CD4-positive, CD25-positive, alpha-beta regulatory T cell (primary cell): ENCODE measurements around the gene TACR1. TPM values are rescaled to one million over a fixed set of nuclear protein-coding genes. Genes with fewer than 3 reads are reported as not detected.

Experiments
- ATAC-seq, 2 donors: fragments of 150-1000 bp; cut with Tn5 transposase; one replicate each; pipeline ENCODE4 v1.10.0; 2021; ENCODE audit warnings: low read depth in 2 of 2, moderate number of reproducible peaks in 2 of 2, moderate library complexity in 1 of 2
- DNase-seq, 3 donors: peaks; one replicate each; pipeline versions ENCODE4 v3.0.0 to v3.0.0-alpha.2; 2012 to 2022; ENCODE audit warnings: mixed read lengths in 1 of 3
- H3K27ac ChIP-seq: one replicate; pipeline ENCODE4 v1.7.0; 2013; ENCODE audit warnings: mild to moderate bottlenecking, low read length; ENCODE audit not compliant: insufficient read depth, poor library complexity, severe bottlenecking
- H3K27me3 ChIP-seq: one replicate; pipeline ENCODE4 v1.7.0; 2013; ENCODE audit warnings: low read length; ENCODE audit not compliant: control insufficient read depth, insufficient read depth
- H3K36me3 ChIP-seq: one replicate; pipeline ENCODE4 v1.7.0; 2013; ENCODE audit warnings: mild to moderate bottlenecking, low read length, moderate library complexity; ENCODE audit not compliant: control insufficient read depth, insufficient read depth
- H3K4me1 ChIP-seq: 2 replicates; pipeline ENCODE4 v1.7.0; 2013; ENCODE audit warnings: mild to moderate bottlenecking, low read length; ENCODE audit not compliant: insufficient read depth, control insufficient read depth, poor library complexity, severe bottlenecking
- H3K4me3 ChIP-seq: one replicate; pipeline ENCODE4 v1.7.0; 2013; ENCODE audit warnings: low read depth, mild to moderate bottlenecking, low read length, moderate library complexity
- H3K9me3 ChIP-seq, 2 experiments: 1 replicate in 1 of 2; 2 replicates in 1 of 2; pipeline ENCODE4 v1.7.0; 2013; ENCODE audit warnings: low read length in 2 of 2, mild to moderate bottlenecking in 1 of 2, moderate library complexity in 1 of 2; ENCODE audit not compliant: control insufficient read depth in 2 of 2
- H3K27ac Mint-ChIP-seq, 3 donors: one replicate each; pipeline ENCODE4 v1.8.0; 2020 to 2022; ENCODE audit warnings: mild to moderate bottlenecking in 3 of 3, mixed read lengths in 3 of 3, moderate library complexity in 2 of 3
- H3K27me3 Mint-ChIP-seq: one replicate; pipeline ENCODE4 v1.8.0; 2022; ENCODE audit warnings: mild to moderate bottlenecking, mixed read lengths
- H3K36me3 Mint-ChIP-seq: one replicate; pipeline ENCODE4 v1.8.0; 2020; ENCODE audit warnings: mixed read lengths
- H3K4me1 Mint-ChIP-seq, 4 donors: one replicate each; pipeline ENCODE4 v1.8.0; 2020 to 2022; ENCODE audit warnings: mixed read lengths in 4 of 4, mild to moderate bottlenecking in 1 of 4
- H3K4me3 Mint-ChIP-seq, 4 donors: one replicate each; pipeline ENCODE4 v1.8.0; 2020 to 2022; ENCODE audit warnings: mild to moderate bottlenecking in 4 of 4, mixed read lengths in 4 of 4, moderate library complexity in 3 of 4
- H3K9me3 Mint-ChIP-seq, 7 donors: one replicate each; pipeline ENCODE4 v1.8.0; 2020 to 2022; ENCODE audit warnings: mixed read lengths in 7 of 7, mild to moderate bottlenecking in 3 of 7, moderate library complexity in 2 of 7
- polyA plus RNA-seq, 4 donors: library from polyadenylated mRNA; unstranded; fragments of 300-500 nt; fragmentation: Illumina TruSeq; gene quantifications; one replicate each; pipeline ENCODE4 v1.2.3, GENCODE V29; 2021
- total RNA-seq: library from RNA; stranded (reverse); gene quantifications from one replicate; pipeline ENCODE4 v1.2.3, GENCODE V29; 2022

The TACR1 gene
- total and polyA plus RNA-seq, 5 donors from 2014 or later = 0.09 TPM; not detected in 4

- Mint-ChIP-seq H3K27me3 (no peaks in the 10 kb centered on the region), H3K36me3 (no peaks in the 10 kb centered on the region), H3K4me1 (no peaks in the 10 kb centered on the region), H3K27ac (no peak overlapping the region), H3K4me3 (no peak overlapping the region), H3K9me3 (peaks cover 0 to 3% (median 0%) of the 10 kb centered on the region in 7 donors)
- Histone ChIP-seq H3K27ac (no peak overlapping the region), H3K4me3 (no peak overlapping the region), H3K4me1 (no peaks in the 10 kb centered on the region), H3K36me3 (no peaks in the 10 kb centered on the region), H3K27me3 (no peaks in the 10 kb centered on the region), H3K9me3 (no peaks in the 10 kb centered on the region)
- ATAC-seq = no peak
- DNase-seq = no peak
Observed at GRCh38 chr2:75020476-75020875, 178.8 kb downstream of the TACR1 start.

- Mint-ChIP-seq H3K27ac (no peak overlapping the region), H3K4me1 (no peaks in the 10 kb centered on the region), H3K9me3 (peaks cover 0 to 5% (median 0%) of the 10 kb centered on the region in 7 donors), H3K36me3 (no peaks in the 10 kb centered on the region), H3K4me3 (no peak overlapping the region), H3K27me3 (peaks cover 4% of the 10 kb centered on the region)
- H3K36me3 ChIP-seq = no peaks in the 10 kb centered on the region
- ATAC-seq = no peak
- no peak overlapping the region for H3K27ac ChIP-seq
- H3K4me1 ChIP-seq = no peaks in the 10 kb centered on the region
- no peak overlapping the region for H3K4me3 ChIP-seq
- no peak for DNase-seq
- H3K27me3 ChIP-seq = no peaks in the 10 kb centered on the region
- no peaks in the 10 kb centered on the region for H3K9me3 ChIP-seq
Observed at GRCh38 chr2:75019790-75020189, 179.5 kb downstream of the TACR1 start.

GRCh38 chr2:75018162-75018561, 181.2 kb downstream of the TACR1 start:
- ATAC-seq = no peak
- Histone ChIP-seq H3K4me3 (no peak overlapping the region), H3K4me1 (no peaks in the 10 kb centered on the region), H3K27me3 (no peaks in the 10 kb centered on the region), H3K9me3 (no peaks in the 10 kb centered on the region), H3K36me3 (no peaks in the 10 kb centered on the region), H3K27ac (no peak overlapping the region)
- H3K4me3 Mint-ChIP-seq = no peak overlapping the region
- H3K27ac Mint-ChIP-seq = no peak overlapping the region
- H3K36me3 Mint-ChIP-seq = no peaks in the 10 kb centered on the region
- DNase-seq = no peak
- H3K9me3 Mint-ChIP-seq = peaks cover 0 to 5% (median 0%) of the 10 kb centered on the region in 7 donors
- H3K4me1 Mint-ChIP-seq = no peaks in the 10 kb centered on the region
- peaks cover 8% of the 10 kb centered on the region for H3K27me3 Mint-ChIP-seq

GRCh38 chr2:75012080-75012479, 187.2 kb downstream of the TACR1 start:
- DNase-seq (no peak), ATAC-seq (no peak)
- peaks cover 0 to 3% (median 1%) of the 10 kb centered on the region in 4 donors for H3K4me1 Mint-ChIP-seq
- Histone ChIP-seq H3K9me3 (no peaks in the 10 kb centered on the region), H3K27me3 (no peaks in the 10 kb centered on the region), H3K27ac (no peak overlapping the region), H3K36me3 (no peaks in the 10 kb centered on the region), H3K4me1 (no peaks in the 10 kb centered on the region), H3K4me3 (no peak overlapping the region)
- H3K27me3 Mint-ChIP-seq = peaks cover 13% of the 10 kb centered on the region
- H3K27ac Mint-ChIP-seq = peak overlapping the region in 2 of 3 donors; percentile 23 to 60
- no peak overlapping the region for H3K4me3 Mint-ChIP-seq
- H3K36me3 Mint-ChIP-seq = peaks cover 8% of the 10 kb centered on the region
- H3K9me3 Mint-ChIP-seq = peaks cover 0 to 6% (median 0%) of the 10 kb centered on the region in 7 donors

- peaks cover 13% of the 10 kb centered on the region for H3K27me3 Mint-ChIP-seq
- H3K9me3 Mint-ChIP-seq = peaks cover 0 to 6% (median 0%) of the 10 kb centered on the region in 7 donors
- peaks cover 14% of the 10 kb centered on the region for H3K36me3 Mint-ChIP-seq
- ATAC-seq (no peak), DNase-seq (no peak)
- H3K27ac Mint-ChIP-seq = no peak overlapping the region
- Histone ChIP-seq H3K27me3 (no peaks in the 10 kb centered on the region), H3K27ac (no peak overlapping the region), H3K4me1 (no peaks in the 10 kb centered on the region), H3K4me3 (no peak overlapping the region), H3K9me3 (no peaks in the 10 kb centered on the region), H3K36me3 (no peaks in the 10 kb centered on the region)
- peaks cover 0 to 3% (median 1%) of the 10 kb centered on the region in 4 donors for H3K4me1 Mint-ChIP-seq
- H3K4me3 Mint-ChIP-seq = no peak overlapping the region
Observed at GRCh38 chr2:75010571-75010970, 188.7 kb downstream of the TACR1 start.

- H3K27ac ChIP-seq = no peak overlapping the region
- H3K9me3 Mint-ChIP-seq = peaks cover 0 to 4% (median 0%) of the 10 kb centered on the region in 7 donors
- no peak overlapping the region for H3K4me3 Mint-ChIP-seq
- H3K36me3 Mint-ChIP-seq = peaks cover 17% of the 10 kb centered on the region
- no peak for ATAC-seq
- H3K9me3 ChIP-seq = no peaks in the 10 kb centered on the region
- peaks cover 3% of the 10 kb centered on the region for H3K27me3 Mint-ChIP-seq
- DNase-seq = no peak
- H3K4me1 ChIP-seq = no peaks in the 10 kb centered on the region
- no peak overlapping the region for H3K27ac Mint-ChIP-seq
- peaks cover 0 to 3% (median 1%) of the 10 kb centered on the region in 4 donors for H3K4me1 Mint-ChIP-seq
- no peaks in the 10 kb centered on the region for H3K27me3 ChIP-seq
- no peaks in the 10 kb centered on the region for H3K36me3 ChIP-seq
- H3K4me3 ChIP-seq = no peak overlapping the region
Observed at GRCh38 chr2:75007819-75008218, 191.5 kb downstream of the TACR1 start.

- no peak overlapping the region for H3K4me3 ChIP-seq
- Mint-ChIP-seq H3K4me1 (peaks cover 0 to 3% (median 1%) of the 10 kb centered on the region in 4 donors), H3K4me3 (no peak overlapping the region), H3K27me3 (no peaks in the 10 kb centered on the region), H3K36me3 (peaks cover 17% of the 10 kb centered on the region), H3K27ac (no peak overlapping the region), H3K9me3 (peaks cover 0 to 1% (median 0%) of the 10 kb centered on the region in 7 donors)
- H3K9me3 ChIP-seq = no peaks in the 10 kb centered on the region
- no peaks in the 10 kb centered on the region for H3K27me3 ChIP-seq
- ATAC-seq (no peak), DNase-seq (no peak)
- H3K27ac ChIP-seq = no peak overlapping the region
- no peaks in the 10 kb centered on the region for H3K36me3 ChIP-seq
- no peaks in the 10 kb centered on the region for H3K4me1 ChIP-seq
Observed at GRCh38 chr2:75007061-75007460, 192.3 kb downstream of the TACR1 start.

GRCh38 chr2:75006041-75006440, 193.3 kb downstream of the TACR1 start:
- peaks cover 0 to 3% (median 1%) of the 10 kb centered on the region in 4 donors for H3K4me1 Mint-ChIP-seq
- H3K36me3 Mint-ChIP-seq = peaks cover 17% of the 10 kb centered on the region
- peaks cover 0 to 1% (median 0%) of the 10 kb centered on the region in 7 donors for H3K9me3 Mint-ChIP-seq
- Histone ChIP-seq H3K9me3 (no peaks in the 10 kb centered on the region), H3K27ac (no peak overlapping the region), H3K4me3 (no peak overlapping the region), H3K36me3 (no peaks in the 10 kb centered on the region), H3K4me1 (no peaks in the 10 kb centered on the region), H3K27me3 (no peaks in the 10 kb centered on the region)
- no peaks in the 10 kb centered on the region for H3K27me3 Mint-ChIP-seq
- no peak overlapping the region for H3K4me3 Mint-ChIP-seq
- ATAC-seq = no peak
- no peak overlapping the region for H3K27ac Mint-ChIP-seq
- DNase-seq = no peak
